Measurements from ENCODE around the gene PCDHB16. TPM values are rescaled to one million over a fixed set of nuclear protein-coding genes. Genes with fewer than 3 reads are reported as not detected.
"Not testable (repeated sequence)": the region's sequence is repeated elsewhere in the genome, so short reads cannot be mapped to it uniquely, and the experiment has no call there.

Gene PCDHB16
- total and polyA plus RNA-seq, 2 experiments from 2014 or later, result 2.7 to 6.3 TPM

- Histone ChIP-seq H3K27ac (no peak within 1 kb of the TSS), H3K27me3 (peaks cover 15% of the 10 kb centered on the region), H3K9me3 (ENCODE audit: low read depth) (no peaks in the 10 kb centered on the region), H3K4me3 (peak within 1 kb of the TSS; percentile 16), H3K4me1 (ENCODE audit: low read depth) (no peaks in the 10 kb centered on the region), H3K36me3 (no peaks in the 10 kb centered on the region)
- DNase-seq (ENCODE audit: low read depth in 1 of 2, low spot score in 1 of 2), result peak in 1 of 2 donors; percentile 34
- TF ChIP-seq CTCF (IDR thresholded peaks at IDR 0.05; ENCODE audit: low read depth, low read length), result no peak
Observed at GRCh38 chr5:141199359-141200235, 17.4 kb downstream of the PCDHB16 start, which contains the start of gene PCDHB11. PCDHB11 (plus strand) TSS chr5:141199627; CDS start chr5:141199775, 148 bp downstream.

GRCh38 chr5:141201126-141201525 is 18.9 kb downstream of the PCDHB16 start:
- H3K36me3 ChIP-seq; H3K4me1 ChIP-seq (ENCODE audit: low read depth); H3K4me3 ChIP-seq; H3K9me3 ChIP-seq (ENCODE audit: low read depth); H3K27ac ChIP-seq; DNase-seq (ENCODE audit: low read depth in 1 of 2, low spot score in 1 of 2): not testable (repeated sequence)
- peaks cover 15% of the 10 kb centered on the region for H3K27me3 ChIP-seq

GRCh38 chr5:141201646-141202045 is 19.5 kb downstream of the PCDHB16 start:
- H3K9me3 ChIP-seq (ENCODE audit: low read depth); H3K4me1 ChIP-seq (ENCODE audit: low read depth); DNase-seq (ENCODE audit: low read depth in 1 of 2, low spot score in 1 of 2); H3K36me3 ChIP-seq; H3K27ac ChIP-seq; H3K4me3 ChIP-seq: not testable (repeated sequence)
- peaks cover 15% of the 10 kb centered on the region for H3K27me3 ChIP-seq

GRCh38 chr5:141208478-141208877 is 26.3 kb downstream of the PCDHB16 start, which contains the start of gene PCDHB12:
PCDHB12 (plus strand) TSS chr5:141208719; CDS start chr5:141208908, 189 bp downstream.
- Histone ChIP-seq H3K4me1 (ENCODE audit: low read depth) (no peaks in the 10 kb centered on the region), H3K27me3 (no peaks in the 10 kb centered on the region), H3K4me3 (peak within 1 kb of the TSS; percentile 24), H3K9me3 (ENCODE audit: low read depth) (peaks cover 3% of the 10 kb centered on the region), H3K36me3 (no peaks in the 10 kb centered on the region), H3K27ac (no peak within 1 kb of the TSS)
- peak in 1 of 2 donors; percentile 49 for DNase-seq (ENCODE audit: low read depth in 1 of 2, low spot score in 1 of 2)
- no peak for TF ChIP-seq CTCF (IDR thresholded peaks at IDR 0.05; ENCODE audit: low read depth, low read length)

GRCh38 chr5:141210281-141210680 is 28.1 kb downstream of the PCDHB16 start:
- not testable (repeated sequence) for H3K36me3 ChIP-seq; H3K4me1 ChIP-seq (ENCODE audit: low read depth); H3K27ac ChIP-seq; H3K4me3 ChIP-seq; H3K9me3 ChIP-seq (ENCODE audit: low read depth); DNase-seq (ENCODE audit: low read depth in 1 of 2, low spot score in 1 of 2); H3K27me3 ChIP-seq

GRCh38 chr5:141210849-141211248 is 28.7 kb downstream of the PCDHB16 start:
- not testable (repeated sequence) for H3K27me3 ChIP-seq; H3K4me1 ChIP-seq (ENCODE audit: low read depth); H3K36me3 ChIP-seq; H3K27ac ChIP-seq; H3K4me3 ChIP-seq; DNase-seq (ENCODE audit: low read depth in 1 of 2, low spot score in 1 of 2); H3K9me3 ChIP-seq (ENCODE audit: low read depth)

- H3K27me3 ChIP-seq; H3K9me3 ChIP-seq (ENCODE audit: low read depth); H3K27ac ChIP-seq; H3K4me3 ChIP-seq; H3K36me3 ChIP-seq; H3K4me1 ChIP-seq (ENCODE audit: low read depth): not testable (repeated sequence)
- peak; percentile 26 to 71 for DNase-seq (ENCODE audit: low read depth in 1 of 2, low spot score in 1 of 2)
Observed at GRCh38 chr5:141213656-141214339, 31.6 kb downstream of the PCDHB16 start, which contains the start of gene PCDHB13. PCDHB13 (plus strand) TSS chr5:141213919; CDS start chr5:141214124, 205 bp downstream.

GRCh38 chr5:141214583-141214982 is 32.4 kb downstream of the PCDHB16 start:
- H3K4me1 ChIP-seq (ENCODE audit: low read depth); H3K36me3 ChIP-seq; H3K27ac ChIP-seq; H3K9me3 ChIP-seq (ENCODE audit: low read depth); H3K27me3 ChIP-seq; DNase-seq (ENCODE audit: low read depth in 1 of 2, low spot score in 1 of 2); H3K4me3 ChIP-seq: not testable (repeated sequence)

- H3K4me3 ChIP-seq; H3K36me3 ChIP-seq; H3K27me3 ChIP-seq; H3K4me1 ChIP-seq (ENCODE audit: low read depth); H3K27ac ChIP-seq; H3K9me3 ChIP-seq (ENCODE audit: low read depth); DNase-seq (ENCODE audit: low read depth in 1 of 2, low spot score in 1 of 2): not testable (repeated sequence)
Observed at GRCh38 chr5:141215504-141215903, 33.3 kb downstream of the PCDHB16 start.

GRCh38 chr5:141216035-141216434 is 33.8 kb downstream of the PCDHB16 start:
- not testable (repeated sequence) for DNase-seq (ENCODE audit: low read depth in 1 of 2, low spot score in 1 of 2)

More at GRCh38 chr5:141216035-141216434, 33.8 kb downstream of the PCDHB16 start:
- H3K27me3 ChIP-seq; H3K9me3 ChIP-seq (ENCODE audit: low read depth); H3K27ac ChIP-seq; H3K4me3 ChIP-seq; H3K4me1 ChIP-seq (ENCODE audit: low read depth); H3K36me3 ChIP-seq: not testable (repeated sequence)
